GM18498 (cell line): ENCODE measurements around the gene ZMYND11.

Source experiments
- ATAC-seq: cut with Tn5 transposase; IDR thresholded peaks from one replicate; pipeline ENCODE4 v1.9.1; 2021; ENCODE audit warnings: mild to moderate bottlenecking, moderate library complexity; ENCODE audit not compliant: unreplicated experiment

The ZMYND11 gene

GRCh38 chr10:190216-190615, 55.0 kb downstream of the ZMYND11 start:
- ATAC-seq = no peak

- no peak for ATAC-seq
Measured at GRCh38 chr10:191703-192518, 56.7 kb downstream of the ZMYND11 start.

- no peak for ATAC-seq
Measured at GRCh38 chr10:194281-194680, 59.0 kb downstream of the ZMYND11 start.

GRCh38 chr10:200405-200804, 65.2 kb downstream of the ZMYND11 start:
- no peak for ATAC-seq

- ATAC-seq = no peak
Measured at GRCh38 chr10:201328-201771, 66.1 kb downstream of the ZMYND11 start.

- ATAC-seq = no peak
Measured at GRCh38 chr10:208616-209015, 73.4 kb downstream of the ZMYND11 start.

GRCh38 chr10:209357-209756, 74.1 kb downstream of the ZMYND11 start:
- ATAC-seq = no peak

- no peak for ATAC-seq
Measured at GRCh38 chr10:210297-210696, 75.0 kb downstream of the ZMYND11 start.

GRCh38 chr10:215444-215843, 80.2 kb downstream of the ZMYND11 start:
- no peak for ATAC-seq

GRCh38 chr10:218798-219197, 83.5 kb downstream of the ZMYND11 start:
- ATAC-seq = no peak

GRCh38 chr10:219731-220472, 84.6 kb downstream of the ZMYND11 start:
- no peak for ATAC-seq

GRCh38 chr10:224571-224970, 89.3 kb downstream of the ZMYND11 start:
- ATAC-seq = peak; percentile 69

GRCh38 chr10:226018-226417, 90.8 kb downstream of the ZMYND11 start:
- no peak for ATAC-seq

- ATAC-seq = no peak
Measured at GRCh38 chr10:227014-227413, 91.8 kb downstream of the ZMYND11 start.

GRCh38 chr10:228366-228765, 93.1 kb downstream of the ZMYND11 start:
- ATAC-seq = no peak

GRCh38 chr10:230758-231157, 95.5 kb downstream of the ZMYND11 start:
- no peak for ATAC-seq

GRCh38 chr10:232061-232460, 96.8 kb downstream of the ZMYND11 start:
- no peak for ATAC-seq

- ATAC-seq = no peak
Measured at GRCh38 chr10:232878-233277, 97.6 kb downstream of the ZMYND11 start.

GRCh38 chr10:234708-235406, 99.6 kb downstream of the ZMYND11 start:
- ATAC-seq = no peak

- no peak for ATAC-seq
Measured at GRCh38 chr10:235915-236314, 100.7 kb downstream of the ZMYND11 start.

- no peak for ATAC-seq
Measured at GRCh38 chr10:239109-239508, 103.9 kb downstream of the ZMYND11 start.

GRCh38 chr10:241451-241850, 106.2 kb downstream of the ZMYND11 start:
- ATAC-seq = no peak
